HepG2 (cell line): ENCODE data around the gene ITGB2. TPM values are rescaled to one million over a fixed set of nuclear protein-coding genes. Genes with fewer than 3 reads are reported as not detected.

ENCODE experiments used
- CCDC6 ChIP-seq: sonication (generic); formaldehyde crosslinking; IDR thresholded peaks from 2 replicates; pipeline ENCODE4 v1.8.1; 2022; ENCODE audit warnings: mild to moderate bottlenecking, missing genetic modification reagents, moderate library complexity
- CEBPG ChIP-seq: IDR thresholded peaks from 2 replicates; pipeline ENCODE4 v1.6.1; 2016
- FOXP1 ChIP-seq, 2 experiments: fragments of 450-650 bp in 1 of 2; IDR thresholded peaks; 2 replicates each; pipeline ENCODE4 v1.6.1; 2017 to 2018; ENCODE audit warnings: antibody characterized with exemption in 1 of 2
- GMEB2 ChIP-seq: IDR thresholded peaks from 2 replicates; pipeline ENCODE4 v1.6.1; 2016; ENCODE audit warnings: missing biosample characterization, missing genetic modification reagents, low read depth
- GTF3A ChIP-seq: sonication (generic); formaldehyde crosslinking; conservative IDR thresholded peaks from 2 replicates; pipeline ENCODE4 v1.4.0; 2020; ENCODE audit warnings: mild to moderate bottlenecking, missing genetic modification reagents
- HNRNPLL ChIP-seq: fragments of 200-400 bp; formaldehyde crosslinking; IDR thresholded peaks from 2 replicates; pipeline ENCODE4 v1.6.1; 2017; ENCODE audit warnings: mild to moderate bottlenecking, low read depth, low read length; ENCODE audit not compliant: poor library complexity, severe bottlenecking
- SAFB2 ChIP-seq: sonication (generic); formaldehyde crosslinking; IDR thresholded peaks from 2 replicates; pipeline ENCODE4 v1.5.1; 2020; ENCODE audit warnings: missing genetic modification reagents, low read depth, mild to moderate bottlenecking, borderline replicate concordance
- TSC22D2 ChIP-seq: sonication (generic); formaldehyde crosslinking; IDR thresholded peaks from 2 replicates; pipeline ENCODE4 v1.5.1; 2020; ENCODE audit warnings: missing genetic modification reagents, mild to moderate bottlenecking, borderline replicate concordance
- YEATS4 ChIP-seq: sonication (generic); formaldehyde crosslinking; IDR thresholded peaks from 2 replicates; pipeline ENCODE4 v1.4.0; 2020; ENCODE audit warnings: missing genetic modification reagents, borderline replicate concordance
- ZKSCAN8 ChIP-seq: IDR thresholded peaks from 2 replicates; pipeline ENCODE4 v1.6.1; 2016; ENCODE audit warnings: borderline replicate concordance, missing genetic modification reagents, missing compliant biosample characterization
- ZNF281 ChIP-seq: sonication (generic); formaldehyde crosslinking; IDR thresholded peaks from 2 replicates; pipeline ENCODE4 v1.4.0; 2020; ENCODE audit warnings: missing genetic modification reagents, borderline replicate concordance
- ZNF446 ChIP-seq: sonication (generic); formaldehyde crosslinking; IDR thresholded peaks from 2 replicates; pipeline ENCODE4 v1.5.0; 2020; ENCODE audit warnings: mild to moderate bottlenecking, missing genetic modification reagents
- ZNF7 ChIP-seq: IDR thresholded peaks from 2 replicates; pipeline ENCODE4 v1.6.1; 2016; ENCODE audit warnings: missing biosample characterization, missing genetic modification reagents
- ZNF776 ChIP-seq: sonication (generic); formaldehyde crosslinking; IDR thresholded peaks from 2 replicates; pipeline ENCODE4 v1.4.0; 2020; ENCODE audit warnings: mild to moderate bottlenecking, missing genetic modification reagents
- polyA plus RNA-seq, 8 experiments: library from polyadenylated mRNA; depleted of rRNA in 3 of 8; stranded (reverse) in 7 of 8; unstranded in 1 of 8; fragments of >200 nt; fragmentation: Illumina TruSeq in 4 of 8; extraction: Trizol in 4 of 8; gene quantifications; 2 replicates each; pipeline versions ENCODE4 v1.2.1 to v1.2.3, GENCODE V29; 2011 to 2016; ENCODE audit warnings: low read depth in 4 of 8, missing spikeins in 1 of 8, mixed read lengths in 1 of 8; ENCODE audit not compliant: insufficient read depth in 1 of 8
- total RNA-seq, 5 experiments: library from RNA; depleted of rRNA; stranded (reverse); fragments of >200 nt; fragmentation: Illumina TruSeq; extraction: Trizol; gene quantifications; 2 replicates each; pipeline ENCODE4 v1.2.3, GENCODE V29; 2016; ENCODE audit warnings: low read depth in 1 of 5
- TF ChIP-seq, protein P1 (sequence below): IDR thresholded peaks from 2 replicates; pipeline ENCODE4 v1.6.1; 2016; ENCODE audit warnings: missing compliant biosample characterization, missing genetic modification reagents, borderline replicate concordance
- TF ChIP-seq, protein P2 (sequence below), 2 experiments: IDR thresholded peaks; 2 replicates each; pipeline ENCODE4 v1.6.1; 2011 to 2012; ENCODE audit warnings: low read length in 2 of 2, borderline replicate concordance in 1 of 2, low read depth in 1 of 2, mild to moderate bottlenecking in 1 of 2, moderate library complexity in 1 of 2
- TF ChIP-seq, protein P3 (sequence below): sonication (generic); formaldehyde crosslinking; IDR thresholded peaks from 2 replicates; pipeline ENCODE4 v1.5.1; 2020; ENCODE audit warnings: mild to moderate bottlenecking, missing genetic modification reagents, moderate library complexity

ITGB2 gene
- total and polyA plus RNA-seq, 2 of the 13 experiments (the other 11 are each of a cell fraction or from before 2014, with no cell fraction given): 4.2 to 18.0 TPM

GRCh38 chr21:44869781-44870747 lies 50.6 kb downstream of the ITGB2 start (continued):
- TF ChIP-seq, protein P1, sequence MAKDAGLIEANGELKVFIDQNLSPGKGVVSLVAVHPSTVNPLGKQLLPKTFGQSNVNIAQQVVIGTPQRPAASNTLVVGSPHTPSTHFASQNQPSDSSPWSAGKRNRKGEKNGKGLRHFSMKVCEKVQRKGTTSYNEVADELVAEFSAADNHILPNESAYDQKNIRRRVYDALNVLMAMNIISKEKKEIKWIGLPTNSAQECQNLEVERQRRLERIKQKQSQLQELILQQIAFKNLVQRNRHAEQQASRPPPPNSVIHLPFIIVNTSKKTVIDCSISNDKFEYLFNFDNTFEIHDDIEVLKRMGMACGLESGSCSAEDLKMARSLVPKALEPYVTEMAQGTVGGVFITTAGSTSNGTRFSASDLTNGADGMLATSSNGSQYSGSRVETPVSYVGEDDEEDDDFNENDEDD (CRISPR knock-in tag): peak; percentile 37; the same call in 1 of the 2 replicates
- TF ChIP-seq GTF3A (0 out of 2 replicates have a peak, but pooled peaks have one; percentile 22), GMEB2 (CRISPR knock-in tag) (no peak), ZNF281 (CRISPR knock-in tag) (no peak), SAFB2 (CRISPR knock-in tag) (no peak), CEBPG (CRISPR knock-in tag) (peak; percentile 36), YEATS4 (CRISPR knock-in tag) (no peak), ZKSCAN8 (CRISPR knock-in tag) (no peak; the same call in 1 of the 2 replicates), ZNF776 (CRISPR knock-in tag) (no peak), FOXP1 (IDR thresholded peaks at IDR 0.05) (peak; percentile 55), FOXP1 (CRISPR knock-in tag; IDR thresholded peaks at IDR 0.05) (peak; percentile 91), ZNF446 (CRISPR knock-in tag) (no peak), ZNF7 (CRISPR knock-in tag) (no peak), HNRNPLL (no peak), TSC22D2 (CRISPR knock-in tag) (no peak), CCDC6 (CRISPR knock-in tag) (no peak)
- TF ChIP-seq, protein P2, sequence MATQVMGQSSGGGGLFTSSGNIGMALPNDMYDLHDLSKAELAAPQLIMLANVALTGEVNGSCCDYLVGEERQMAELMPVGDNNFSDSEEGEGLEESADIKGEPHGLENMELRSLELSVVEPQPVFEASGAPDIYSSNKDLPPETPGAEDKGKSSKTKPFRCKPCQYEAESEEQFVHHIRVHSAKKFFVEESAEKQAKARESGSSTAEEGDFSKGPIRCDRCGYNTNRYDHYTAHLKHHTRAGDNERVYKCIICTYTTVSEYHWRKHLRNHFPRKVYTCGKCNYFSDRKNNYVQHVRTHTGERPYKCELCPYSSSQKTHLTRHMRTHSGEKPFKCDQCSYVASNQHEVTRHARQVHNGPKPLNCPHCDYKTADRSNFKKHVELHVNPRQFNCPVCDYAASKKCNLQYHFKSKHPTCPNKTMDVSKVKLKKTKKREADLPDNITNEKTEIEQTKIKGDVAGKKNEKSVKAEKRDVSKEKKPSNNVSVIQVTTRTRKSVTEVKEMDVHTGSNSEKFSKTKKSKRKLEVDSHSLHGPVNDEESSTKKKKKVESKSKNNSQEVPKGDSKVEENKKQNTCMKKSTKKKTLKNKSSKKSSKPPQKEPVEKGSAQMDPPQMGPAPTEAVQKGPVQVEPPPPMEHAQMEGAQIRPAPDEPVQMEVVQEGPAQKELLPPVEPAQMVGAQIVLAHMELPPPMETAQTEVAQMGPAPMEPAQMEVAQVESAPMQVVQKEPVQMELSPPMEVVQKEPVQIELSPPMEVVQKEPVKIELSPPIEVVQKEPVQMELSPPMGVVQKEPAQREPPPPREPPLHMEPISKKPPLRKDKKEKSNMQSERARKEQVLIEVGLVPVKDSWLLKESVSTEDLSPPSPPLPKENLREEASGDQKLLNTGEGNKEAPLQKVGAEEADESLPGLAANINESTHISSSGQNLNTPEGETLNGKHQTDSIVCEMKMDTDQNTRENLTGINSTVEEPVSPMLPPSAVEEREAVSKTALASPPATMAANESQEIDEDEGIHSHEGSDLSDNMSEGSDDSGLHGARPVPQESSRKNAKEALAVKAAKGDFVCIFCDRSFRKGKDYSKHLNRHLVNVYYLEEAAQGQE (IDR thresholded peaks at IDR 0.05; ENCODE audit: borderline replicate concordance in 1 of 2, low read depth in 1 of 2, low read length in 2 of 2): no peak
- TF ChIP-seq, protein P3, sequence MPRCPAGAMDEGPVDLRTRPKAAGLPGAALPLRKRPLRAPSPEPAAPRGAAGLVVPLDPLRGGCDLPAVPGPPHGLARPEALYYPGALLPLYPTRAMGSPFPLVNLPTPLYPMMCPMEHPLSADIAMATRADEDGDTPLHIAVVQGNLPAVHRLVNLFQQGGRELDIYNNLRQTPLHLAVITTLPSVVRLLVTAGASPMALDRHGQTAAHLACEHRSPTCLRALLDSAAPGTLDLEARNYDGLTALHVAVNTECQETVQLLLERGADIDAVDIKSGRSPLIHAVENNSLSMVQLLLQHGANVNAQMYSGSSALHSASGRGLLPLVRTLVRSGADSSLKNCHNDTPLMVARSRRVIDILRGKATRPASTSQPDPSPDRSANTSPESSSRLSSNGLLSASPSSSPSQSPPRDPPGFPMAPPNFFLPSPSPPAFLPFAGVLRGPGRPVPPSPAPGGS: no peak
